DMS 273 treated with DMSO at 0.1 percent for 48 hours (cell line): Measurements from ENCODE around the gene UNC5B.
A peak's percentile ranks its signal among the peaks of the same experiment; 100 is the strongest.

Experiments
- DNase-seq: peaks from one replicate; lab custom pipeline; 2025; lab: John Stamatoyannopoulos, UW

The UNC5B gene

GRCh38 chr10:71254834-71255549, 42.6 kb downstream of the UNC5B start:
- DNase-seq, result no peak

- no peak for DNase-seq
Observed at GRCh38 chr10:71255550-71255807, 43.1 kb downstream of the UNC5B start.

- DNase-seq, result peak; percentile 60
Observed at GRCh38 chr10:71255808-71256660, 43.7 kb downstream of the UNC5B start.

- DNase-seq, result no peak
Observed at GRCh38 chr10:71256661-71257318, 44.4 kb downstream of the UNC5B start.

- DNase-seq, result no peak
Observed at GRCh38 chr10:71257319-71257997, 45.1 kb downstream of the UNC5B start.

GRCh38 chr10:71258046-71258445, 45.7 kb downstream of the UNC5B start:
- no peak for DNase-seq

- no peak for DNase-seq
Observed at GRCh38 chr10:71258446-71259145, 46.2 kb downstream of the UNC5B start.

GRCh38 chr10:71259282-71259681, 46.9 kb downstream of the UNC5B start:
- no peak for DNase-seq

GRCh38 chr10:71259815-71260501, 47.6 kb downstream of the UNC5B start:
- DNase-seq, result no peak

- DNase-seq, result peak; percentile 30
Observed at GRCh38 chr10:71260622-71261325, 48.4 kb downstream of the UNC5B start.

GRCh38 chr10:71262027-71262426, 49.7 kb downstream of the UNC5B start:
- peak; percentile 20 for DNase-seq

GRCh38 chr10:71262817-71263216, 50.4 kb downstream of the UNC5B start:
- DNase-seq, result no peak

- DNase-seq, result no peak
Observed at GRCh38 chr10:71263376-71263775, 51.0 kb downstream of the UNC5B start.

- DNase-seq, result no peak
Observed at GRCh38 chr10:71264345-71265200, 52.2 kb downstream of the UNC5B start.

- DNase-seq, result no peak
Observed at GRCh38 chr10:71265201-71265575, 52.8 kb downstream of the UNC5B start.

- DNase-seq, result no peak
Observed at GRCh38 chr10:71265618-71266146, 53.3 kb downstream of the UNC5B start.

GRCh38 chr10:71266147-71266917, 54.0 kb downstream of the UNC5B start:
- no peak for DNase-seq

GRCh38 chr10:71266918-71267442, 54.6 kb downstream of the UNC5B start:
- DNase-seq, result no peak
